HepG2 (cell line): ENCODE data around the gene OR5A1. TPM values are rescaled to one million over a fixed set of nuclear protein-coding genes. Genes with fewer than 3 reads are reported as not detected.

Source experiments
- ATAC-seq: fragments of 200-7000 bp; cut with Tn5 transposase; 3 replicates; pipeline ENCODE4 v1.9.1; 2020; ENCODE audit warnings: mild to moderate bottlenecking, moderate library complexity
- Bru-seq: library from RNA; stranded (reverse); fragments of 400-500 nt; gene quantifications from one replicate; lab custom pipeline; 2021; lab: Mats Ljungman, UMichigan
- BruChase-seq, 2 experiments: library from RNA; stranded (reverse); fragments of 400-500 nt; gene quantifications; one replicate each; lab custom pipeline; 2021; lab: Mats Ljungman, UMichigan
- BruUV-seq: library from RNA; stranded (reverse); fragments of 400-500 nt; replicated peaks from 2 replicates; lab custom pipeline; 2021; lab: Mats Ljungman, UMichigan
- CTCF ChIA-PET: fragments of 300-600 bp; formaldehyde crosslinking; extraction: SDS; loops from one replicate; lab custom pipeline; 2021; ENCODE audit warnings: low total read pairs, inconsistent platforms, low intra/inter-chr PET ratio; lab: Yijun Ruan, JAX
- POLR2A ChIA-PET: fragments of 350-600 bp; sonication (Branson Sonifier 250); formaldehyde crosslinking; loops from one replicate; lab custom pipeline; 2020; ENCODE audit warnings: antibody characterized with exemption, inconsistent platforms; lab: Yijun Ruan, JAX
- DNase-seq: peaks from one replicate; pipeline ENCODE4 v3.0.0-alpha.2; 2015; ENCODE audit warnings: low spot score
- FAIRE-seq: peaks from 3 replicates; lab custom pipeline; 2011; peaks lifted over from hg19 to GRCh38; lab: Jason Lieb, UNC
- H2AFZ ChIP-seq: one replicate; pipeline ENCODE4 v1.6.1; 2011; ENCODE audit warnings: low read length, inconsistent platforms
- H3K27ac ChIP-seq: fragments of 300-600 bp; 3 replicates; pipeline ENCODE4 v1.8.0; 2011; ENCODE audit warnings: mixed run types, mild to moderate bottlenecking, mixed read lengths, low read length, inconsistent platforms; ENCODE audit not compliant: insufficient read depth; ENCODE audit errors: extremely low read length
- H3K27me3 ChIP-seq, 2 experiments: fragments of 200-600 bp in 1 of 2; 2 replicates in 1 of 2; 3 replicates in 1 of 2; pipeline versions ENCODE4 v1.6.0 to v1.8.0; 2011; ENCODE audit warnings: low read length in 2 of 2, mild to moderate bottlenecking in 2 of 2, moderate library complexity in 2 of 2, inconsistent platforms in 1 of 2; ENCODE audit not compliant: insufficient read depth in 2 of 2, control insufficient read depth in 1 of 2
- H3K36me3 ChIP-seq, 2 experiments: fragments of 200-600 bp in 1 of 2; replicated peaks in 1 of 2; 2 replicates in 1 of 2; 3 replicates in 1 of 2; pipeline versions ENCODE4 v1.5.1 to v1.8.0; 2011; ENCODE audit warnings: low read length in 2 of 2, inconsistent platforms in 1 of 2; ENCODE audit not compliant: insufficient read depth in 2 of 2, control insufficient read depth in 1 of 2
- H3K4me1 ChIP-seq: 2 replicates; pipeline ENCODE4 v1.5.1; 2012; ENCODE audit warnings: low read length, inconsistent platforms; ENCODE audit not compliant: insufficient read depth
- H3K4me2 ChIP-seq: 2 replicates; pipeline ENCODE4 v1.6.0; 2011; ENCODE audit warnings: low read depth, low read length, inconsistent platforms
- H3K4me3 ChIP-seq, 3 experiments: fragments of 200-600 bp in 1 of 3; sonication (generic), shearing (Covaris generic) in 1 of 3; replicated peaks in 1 of 3; 2 replicates each; pipeline ENCODE4 v1.5.1; 2011 to 2016; ENCODE audit warnings: low read length in 3 of 3, inconsistent platforms in 2 of 3, low read depth in 2 of 3, mild to moderate bottlenecking in 2 of 3, control low read depth in 1 of 3, mixed read lengths in 1 of 3; ENCODE audit not compliant: insufficient read depth in 1 of 3
- H3K79me2 ChIP-seq: one replicate; pipeline ENCODE4 v1.6.1; 2011; ENCODE audit warnings: low read length, inconsistent platforms; ENCODE audit not compliant: insufficient read depth
- H3K9ac ChIP-seq: 2 replicates; pipeline ENCODE4 v1.6.0; 2011; ENCODE audit warnings: mild to moderate bottlenecking, low read depth, low read length, inconsistent platforms; ENCODE audit not compliant: insufficient read depth
- H3K9me3 ChIP-seq: 2 replicates; pipeline ENCODE4 v1.5.1; 2012; ENCODE audit warnings: mild to moderate bottlenecking, low read length
- H4K20me1 ChIP-seq: 2 replicates; pipeline ENCODE4 v1.6.0; 2011; ENCODE audit warnings: inconsistent platforms, mild to moderate bottlenecking, low read length, moderate library complexity; ENCODE audit not compliant: insufficient read depth
- CHD2 ChIP-seq: IDR thresholded peaks from 2 replicates; pipeline ENCODE4 v1.6.1; 2011; ENCODE audit warnings: low read depth, low read length, improper control_type of control experiment
- DPF2 ChIP-seq: sonication (generic); formaldehyde crosslinking; IDR thresholded peaks from 2 replicates; pipeline ENCODE4 v1.4.0; 2020; ENCODE audit warnings: mild to moderate bottlenecking, low read depth, missing genetic modification reagents, borderline replicate concordance
- IKZF5 ChIP-seq: IDR thresholded peaks from 2 replicates; pipeline ENCODE4 v1.6.1; 2018; ENCODE audit warnings: missing genetic modification reagents, mild to moderate bottlenecking, missing compliant biosample characterization
- NCOA1 ChIP-seq: sonication (generic); formaldehyde crosslinking; IDR thresholded peaks from 2 replicates; pipeline ENCODE4 v1.9.0; 2021; ENCODE audit warnings: missing genetic modification reagents
- RERE ChIP-seq: IDR thresholded peaks from 2 replicates; pipeline ENCODE4 v1.6.1; 2016; ENCODE audit warnings: low read depth, missing genetic modification reagents, missing compliant biosample characterization
- ZNF136 ChIP-seq: sonication (generic); formaldehyde crosslinking; IDR thresholded peaks from 2 replicates; pipeline ENCODE4 v1.8.1; 2022; ENCODE audit warnings: low read depth, mild to moderate bottlenecking, moderate library complexity, missing genetic modification reagents
- ZNF18 ChIP-seq: sonication (generic); formaldehyde crosslinking; IDR thresholded peaks from 2 replicates; pipeline ENCODE4 v1.8.0; 2022; ENCODE audit warnings: mild to moderate bottlenecking, missing genetic modification reagents; ENCODE audit not compliant: insufficient replicate concordance
- ZNF235 ChIP-seq: sonication (generic); formaldehyde crosslinking; IDR thresholded peaks from 2 replicates; pipeline ENCODE4 v1.8.1; 2023; ENCODE audit warnings: mild to moderate bottlenecking, missing genetic modification reagents, borderline replicate concordance
- ZNF350 ChIP-seq: sonication (generic); formaldehyde crosslinking; IDR thresholded peaks from 2 replicates; pipeline ENCODE4 v1.4.0; 2020; ENCODE audit warnings: mild to moderate bottlenecking, low read depth, missing genetic modification reagents, borderline replicate concordance
- ZNF629 ChIP-seq: sonication (generic); formaldehyde crosslinking; conservative IDR thresholded peaks from 2 replicates; pipeline ENCODE4 v1.5.0; 2020; ENCODE audit warnings: missing genetic modification reagents
- WGBS: methylation state at CpG from one replicate; pipeline ENCODE4 v1.1.6; 2017; ENCODE audit warnings: low lambda C conversion rate; 5-methylcytosine and 5-hydroxymethylcytosine counted together
- in situ Hi-C: cut with HindIII; loops from 2 replicates; pipeline ENCODE4 v1.10.0; 2017; ENCODE audit warnings: low pct_unique_long_range_greater_than_20kb; ENCODE audit not compliant: extremely low pct_ligation_motif_present
- intact Hi-C: fragments of 100-400 bp; cut with micrococcal nuclease; formaldehyde crosslinking; loops from one replicate; pipeline ENCODE4 v1.10.0; 2022; ENCODE audit not compliant: unreplicated experiment
- long read RNA-seq, 2 experiments: library from RNA in 1 of 2; library from polyadenylated mRNA in 1 of 2; stranded (forward) in 1 of 2; unstranded in 1 of 2; transcript quantifications; one replicate each; pipeline ENCODE4 v2.0.0, GENCODE V29; 2019 to 2022
- polyA minus RNA-seq, 3 experiments: library from RNA; depleted of rRNA, polyadenylated mRNA; stranded (reverse); fragments of >200 nt; gene quantifications; 2 replicates each; pipeline ENCODE4 v1.2.3, GENCODE V29; 2011; ENCODE audit warnings: low replicate concordance in 1 of 3
- polyA plus RNA-seq, 8 experiments: library from polyadenylated mRNA; depleted of rRNA in 3 of 8; stranded (reverse) in 7 of 8; unstranded in 1 of 8; fragments of >200 nt; fragmentation: Illumina TruSeq in 4 of 8; extraction: Trizol in 4 of 8; gene quantifications; 2 replicates each; pipeline versions ENCODE4 v1.2.1 to v1.2.3, GENCODE V29; 2011 to 2016; ENCODE audit warnings: low read depth in 4 of 8, missing spikeins in 1 of 8, mixed read lengths in 1 of 8; ENCODE audit not compliant: insufficient read depth in 1 of 8
- total RNA-seq, 5 experiments: library from RNA; depleted of rRNA; stranded (reverse); fragments of >200 nt; fragmentation: Illumina TruSeq; extraction: Trizol; gene quantifications; 2 replicates each; pipeline ENCODE4 v1.2.3, GENCODE V29; 2016; ENCODE audit warnings: low read depth in 1 of 5

Gene OR5A1
- total RNA-seq (2016; rRNA removed; fragmentation: Illumina TruSeq; extraction: Trizol) (not detected in 2 replicates), polyA plus RNA-seq (2011; rRNA removed) (not detected in 2 replicates), polyA minus RNA-seq (2011; rRNA and poly(A)+ RNA removed; ENCODE audit: low replicate concordance) (not detected in 2 replicates), Bru-seq, nascent RNA (not detected), BruChase-seq, experiment 1, labeled RNA remaining after a 6-hour chase (not detected), BruChase-seq, experiment 2, labeled RNA remaining after a 2-hour chase (not detected)
- total RNA-seq (2016; cell fraction: cytosol; rRNA removed; fragmentation: Illumina TruSeq; extraction: Trizol; ENCODE audit: low read depth) = not detected in 2 replicates
- not detected in 2 replicates for total RNA-seq (2016; cell fraction: insoluble cytoplasmic fraction; rRNA removed; fragmentation: Illumina TruSeq; extraction: Trizol)
- not detected in 2 replicates for total RNA-seq (2016; cell fraction: membrane; rRNA removed; fragmentation: Illumina TruSeq; extraction: Trizol)
- not detected in 2 replicates for total RNA-seq (2016; cell fraction: nucleus; rRNA removed; fragmentation: Illumina TruSeq; extraction: Trizol)
- not detected in 2 replicates for polyA plus RNA-seq (2011; cell fraction: cytosol; rRNA removed)
- not detected in 2 replicates for polyA plus RNA-seq (2011; cell fraction: nucleus; rRNA removed)
- polyA plus RNA-seq (2012) = not detected in 2 replicates
- not detected in 2 replicates for polyA plus RNA-seq (2016; cell fraction: cytosol; fragmentation: Illumina TruSeq; extraction: Trizol; ENCODE audit: low read depth)
- polyA plus RNA-seq (2016; cell fraction: insoluble cytoplasmic fraction; fragmentation: Illumina TruSeq; extraction: Trizol; ENCODE audit: low read depth) = not detected in 2 replicates
- polyA plus RNA-seq (2016; cell fraction: membrane; fragmentation: Illumina TruSeq; extraction: Trizol; ENCODE audit: low read depth) = not detected in 2 replicates
- polyA plus RNA-seq (2016; cell fraction: nucleus; fragmentation: Illumina TruSeq; extraction: Trizol; ENCODE audit: insufficient read depth, low read depth) = not detected in 2 replicates
- not detected in 2 replicates for polyA minus RNA-seq (2011; cell fraction: cytosol; rRNA and poly(A)+ RNA removed)
- polyA minus RNA-seq (2011; cell fraction: nucleus; rRNA and poly(A)+ RNA removed) = not detected in 2 replicates
- long read RNA-seq, experiment 1 = 0 reads
- long read RNA-seq, experiment 2 = 0 reads

GRCh38 chr11:59436169-59436568 lies at the start of gene OR5A1:
Gene OR5A1 (plus strand): TSS chr11:59436469. CDS start chr11:59443169, 6,700 bp downstream.
- H3K4me3 ChIP-seq = no peak within 1 kb of the TSS
- H3K36me3 ChIP-seq = no peaks in the 10 kb centered on the region
- CTCF ChIA-PET = no interaction called here
- in situ Hi-C loops = no loop called here
- no peak for DNase-seq
- WGBS = 13% methylated on average over 3 of the region's 3 CpGs
- no peak within 1 kb of the TSS for H3K4me2 ChIP-seq
- no peak for TF ChIP-seq RERE (CRISPR knock-in tag)
- TF ChIP-seq CHD2 = no peak
- no peak for TF ChIP-seq ZNF18 (CRISPR knock-in tag)
- no peak for TF ChIP-seq ZNF136 (CRISPR knock-in tag)
- TF ChIP-seq ZNF235 = no peak
- no peak for TF ChIP-seq DPF2
- no peak for TF ChIP-seq NCOA1 (CRISPR knock-in tag)
- no peak for TF ChIP-seq ZNF629 (CRISPR knock-in tag)
- TF ChIP-seq ZNF350 (CRISPR knock-in tag) = no peak
- TF ChIP-seq IKZF5 (CRISPR knock-in tag) = no peak
- TF ChIP-seq, all 625 proteins: peak for 0
- no peak within 1 kb of the TSS for H3K9ac ChIP-seq
- POLR2A ChIA-PET = no interaction called here
- intact Hi-C loops = no loop called here
- no peaks in the 10 kb centered on the region for H3K9me3 ChIP-seq
- no TSS peak for BruUV-seq
- no peaks in the 10 kb centered on the region for H3K4me1 ChIP-seq
- peaks cover 0 to 3% of the 10 kb centered on the region in 2 experiments; a peak in 2 of 5 replicates for H3K27me3 ChIP-seq
- no peaks in the 10 kb centered on the region for H3K79me2 ChIP-seq
- FAIRE-seq (no peak), ATAC-seq (no peak)
- H2AFZ ChIP-seq = no peak within 1 kb of the TSS
- H4K20me1 ChIP-seq = no peaks in the 10 kb centered on the region
- H3K27ac ChIP-seq = no peak within 1 kb of the TSS
